NCI-H226 (cell line): ENCODE results near the gene OR10T2.
"Not testable (repeated sequence)": the region's sequence is repeated elsewhere in the genome, so short reads cannot be mapped to it uniquely, and the experiment has no call there.

ENCODE experiments used
- DNase-seq: peaks from one replicate; pipeline ENCODE4 v3.0.0-alpha.2; 2015

Gene OR10T2

GRCh38 chr1:158398818-158399514 is at the start of gene OR10T2:
OR10T2 (minus strand) TSS chr1:158399466; CDS start chr1:158399466, 0 bp downstream.
- no peak for DNase-seq

- DNase-seq: no peak
Measured at GRCh38 chr1:158445376-158445775, 46.1 kb upstream of the OR10T2 start.

GRCh38 chr1:158434741-158435140 is 35.5 kb upstream of the OR10T2 start:
- no peak for DNase-seq

- DNase-seq: not testable (repeated sequence)
Measured at GRCh38 chr1:158430163-158430562, 30.9 kb upstream of the OR10T2 start.

- no peak for DNase-seq
Measured at GRCh38 chr1:158426137-158426536, 26.9 kb upstream of the OR10T2 start, which contains the start of gene OR10K2. OR10K2 (minus strand) TSS chr1:158426237; CDS start chr1:158420866, 5,371 bp downstream.

GRCh38 chr1:158425027-158425426 is 25.8 kb upstream of the OR10T2 start:
- DNase-seq: no peak

- no peak for DNase-seq
Measured at GRCh38 chr1:158422212-158422611, 22.9 kb upstream of the OR10T2 start.

GRCh38 chr1:158417586-158417985 is 18.3 kb upstream of the OR10T2 start:
- DNase-seq: no peak

- no peak for DNase-seq
Measured at GRCh38 chr1:158414651-158415345, 15.5 kb upstream of the OR10T2 start.

- no peak for DNase-seq
Measured at GRCh38 chr1:158407092-158407491, 7.8 kb upstream of the OR10T2 start.

GRCh38 chr1:158400871-158401270 is 1.6 kb upstream of the OR10T2 start:
- DNase-seq: no peak

- no peak for DNase-seq
Measured at GRCh38 chr1:158396646-158397045, 2.6 kb downstream of the OR10T2 start.

- DNase-seq: no peak
Measured at GRCh38 chr1:158393476-158393875, 5.8 kb downstream of the OR10T2 start.

- DNase-seq: no peak
Measured at GRCh38 chr1:158391099-158391498, 8.2 kb downstream of the OR10T2 start.

- no peak for DNase-seq
Measured at GRCh38 chr1:158390331-158390730, 8.9 kb downstream of the OR10T2 start.

GRCh38 chr1:158374860-158375259 is 24.4 kb downstream of the OR10T2 start:
- no peak for DNase-seq

GRCh38 chr1:158374101-158374500 is 25.2 kb downstream of the OR10T2 start:
- DNase-seq: not testable (repeated sequence)

GRCh38 chr1:158371188-158371953 is 27.9 kb downstream of the OR10T2 start:
- DNase-seq: no peak

GRCh38 chr1:158366783-158367182 is 32.5 kb downstream of the OR10T2 start:
- DNase-seq: no peak

- DNase-seq: no peak
Measured at GRCh38 chr1:158362941-158363340, 36.3 kb downstream of the OR10T2 start.

GRCh38 chr1:158362482-158362881 is 36.8 kb downstream of the OR10T2 start:
- no peak for DNase-seq

- no peak for DNase-seq
Measured at GRCh38 chr1:158357441-158357840, 41.8 kb downstream of the OR10T2 start.

- no peak for DNase-seq
Measured at GRCh38 chr1:158356616-158357015, 42.6 kb downstream of the OR10T2 start.
